ENCODE results near the gene PCDHB2. TPM values are rescaled to one million over a fixed set of nuclear protein-coding genes. Genes with fewer than 3 reads are reported as not detected.
"Not testable (repeated sequence)": the region's sequence is repeated elsewhere in the genome, so short reads cannot be mapped to it uniquely, and the experiment has no call there.

PCDHB2 gene
- total and polyA plus RNA-seq, 8 donors = 0.23 to 2.2 (median 0.62) TPM

DNA sequence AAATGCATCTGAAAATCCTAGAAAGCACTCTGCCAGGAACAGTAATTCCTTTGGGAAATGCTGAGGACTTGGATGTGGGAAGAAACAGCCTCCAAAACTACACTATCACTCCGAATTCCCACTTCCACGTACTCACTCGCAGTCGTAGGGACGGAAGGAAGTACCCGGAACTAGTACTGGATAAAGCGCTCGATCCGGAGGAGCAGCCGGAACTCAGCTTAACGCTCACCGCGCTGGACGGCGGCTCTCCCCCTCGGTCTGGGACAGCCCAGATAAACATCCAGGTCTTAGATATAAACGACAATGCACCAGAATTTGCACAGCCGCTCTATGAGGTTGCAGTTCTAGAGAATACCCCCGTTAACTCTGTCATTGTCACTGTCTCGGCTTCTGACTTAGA is 6.6 kb downstream of the PCDHB2 start:
- ATAC-seq = peak in 2 of 4 donors; percentile 52 to 64
- 27 to 43% methylated on average over 20 of the region's 20 CpGs for WGBS, 2 donors
- FAIRE-seq = no peak
- intact Hi-C loops (cut with DNase I) = no loop called here
- Histone ChIP-seq H3K9me3 (peaks cover 0 to 5% (median 0%) of the 10 kb centered on the region in 4 donors), H3K36me3 (no peaks in the 10 kb centered on the region), H3K27ac (no peak overlapping the region), H3K27me3 (peaks cover 0 to 6% (median 0%) of the 10 kb centered on the region in 4 donors), H3K4me1 (no peaks in the 10 kb centered on the region), H3K4me3 (peak overlapping the region in 2 of 4 donors; percentile 5 to 26)
- TF ChIP-seq, protein P1, sequence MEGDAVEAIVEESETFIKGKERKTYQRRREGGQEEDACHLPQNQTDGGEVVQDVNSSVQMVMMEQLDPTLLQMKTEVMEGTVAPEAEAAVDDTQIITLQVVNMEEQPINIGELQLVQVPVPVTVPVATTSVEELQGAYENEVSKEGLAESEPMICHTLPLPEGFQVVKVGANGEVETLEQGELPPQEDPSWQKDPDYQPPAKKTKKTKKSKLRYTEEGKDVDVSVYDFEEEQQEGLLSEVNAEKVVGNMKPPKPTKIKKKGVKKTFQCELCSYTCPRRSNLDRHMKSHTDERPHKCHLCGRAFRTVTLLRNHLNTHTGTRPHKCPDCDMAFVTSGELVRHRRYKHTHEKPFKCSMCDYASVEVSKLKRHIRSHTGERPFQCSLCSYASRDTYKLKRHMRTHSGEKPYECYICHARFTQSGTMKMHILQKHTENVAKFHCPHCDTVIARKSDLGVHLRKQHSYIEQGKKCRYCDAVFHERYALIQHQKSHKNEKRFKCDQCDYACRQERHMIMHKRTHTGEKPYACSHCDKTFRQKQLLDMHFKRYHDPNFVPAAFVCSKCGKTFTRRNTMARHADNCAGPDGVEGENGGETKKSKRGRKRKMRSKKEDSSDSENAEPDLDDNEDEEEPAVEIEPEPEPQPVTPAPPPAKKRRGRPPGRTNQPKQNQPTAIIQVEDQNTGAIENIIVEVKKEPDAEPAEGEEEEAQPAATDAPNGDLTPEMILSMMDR (IDR thresholded peaks at IDR 0.05) = no peak
- DNase-seq = no peak

DNA sequence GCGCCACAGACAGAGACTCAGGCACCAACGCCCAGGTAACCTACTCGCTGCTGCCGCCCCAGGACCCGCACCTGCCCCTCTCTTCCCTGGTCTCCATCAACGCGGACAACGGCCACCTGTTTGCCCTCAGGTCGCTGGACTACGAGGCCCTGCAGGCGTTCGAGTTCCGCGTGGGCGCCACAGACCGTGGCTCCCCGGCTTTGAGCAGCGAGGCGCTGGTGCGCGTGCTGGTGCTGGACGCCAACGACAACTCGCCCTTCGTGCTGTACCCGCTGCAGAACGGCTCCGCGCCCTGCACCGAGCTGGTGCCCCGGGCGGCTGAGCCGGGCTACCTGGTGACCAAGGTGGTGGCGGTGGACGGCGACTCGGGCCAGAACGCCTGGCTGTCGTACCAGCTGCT is 7.7 kb downstream of the PCDHB2 start:
- H3K36me3 ChIP-seq; H3K4me1 ChIP-seq; DNase-seq; H3K4me3 ChIP-seq; FAIRE-seq; H3K27me3 ChIP-seq; H3K27ac ChIP-seq; H3K9me3 ChIP-seq; ATAC-seq; intact Hi-C loops (cut with DNase I): not testable (repeated sequence)
- 24 to 48% methylated on average over 19 to 39 of the region's 39 CpGs for WGBS, 2 donors

DNA sequence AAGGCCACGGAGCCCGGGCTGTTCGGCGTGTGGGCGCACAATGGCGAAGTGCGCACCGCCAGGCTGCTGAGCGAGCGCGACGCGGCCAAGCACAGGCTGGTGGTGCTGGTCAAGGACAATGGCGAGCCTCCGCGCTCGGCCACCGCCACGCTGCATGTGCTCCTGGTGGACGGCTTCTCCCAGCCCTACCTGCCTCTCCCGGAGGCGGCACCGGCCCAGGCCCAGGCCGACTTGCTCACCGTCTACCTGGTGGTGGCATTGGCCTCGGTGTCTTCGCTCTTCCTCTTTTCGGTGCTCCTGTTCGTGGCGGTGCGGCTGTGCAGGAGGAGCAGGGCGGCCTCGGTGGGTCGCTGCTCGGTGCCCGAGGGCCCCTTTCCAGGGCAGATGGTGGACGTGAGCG is 8.1 kb downstream of the PCDHB2 start:
- H3K27ac ChIP-seq; H3K4me3 ChIP-seq; intact Hi-C loops (cut with DNase I); H3K27me3 ChIP-seq; ATAC-seq; DNase-seq; H3K9me3 ChIP-seq; H3K4me1 ChIP-seq; FAIRE-seq; H3K36me3 ChIP-seq: not testable (repeated sequence)
- WGBS, 2 donors = 23 to 46% methylated on average over 6 to 34 of the region's 38 CpGs

DNA sequence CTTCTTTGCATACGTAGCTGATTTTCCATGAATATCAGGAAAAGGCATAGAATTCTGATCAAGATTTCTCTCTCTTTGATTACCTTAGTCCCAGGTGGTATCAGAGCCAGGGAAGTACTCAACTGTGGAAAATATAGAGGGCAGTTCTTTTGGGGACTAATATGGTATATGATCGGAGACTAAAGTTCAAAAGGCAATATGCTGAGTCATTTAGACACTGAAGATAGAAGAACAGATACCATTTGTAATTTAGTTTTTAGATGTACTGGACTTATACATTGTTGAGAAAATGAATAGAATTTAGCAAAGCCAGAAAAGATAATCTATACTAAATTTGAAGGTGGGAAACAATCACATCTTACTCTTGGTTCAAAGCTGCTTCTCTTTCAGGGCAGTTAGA is 10.9 kb downstream of the PCDHB2 start:
- Histone ChIP-seq H3K27ac (no peak overlapping the region), H3K27me3 (peaks cover 0 to 6% (median 0%) of the 10 kb centered on the region in 4 donors), H3K4me3 (no peak overlapping the region), H3K4me1 (no peaks in the 10 kb centered on the region), H3K9me3 (peaks cover 0 to 5% (median 0%) of the 10 kb centered on the region in 4 donors), H3K36me3 (no peaks in the 10 kb centered on the region)
- no peak for DNase-seq
- 55 to 83% methylated on average over 2 of the region's 2 CpGs for WGBS, 2 donors
- no peak for FAIRE-seq
- TF ChIP-seq, protein P1 (IDR thresholded peaks at IDR 0.05) = no peak
- no peak for ATAC-seq
- intact Hi-C loops (cut with DNase I) = no loop called here

DNA sequence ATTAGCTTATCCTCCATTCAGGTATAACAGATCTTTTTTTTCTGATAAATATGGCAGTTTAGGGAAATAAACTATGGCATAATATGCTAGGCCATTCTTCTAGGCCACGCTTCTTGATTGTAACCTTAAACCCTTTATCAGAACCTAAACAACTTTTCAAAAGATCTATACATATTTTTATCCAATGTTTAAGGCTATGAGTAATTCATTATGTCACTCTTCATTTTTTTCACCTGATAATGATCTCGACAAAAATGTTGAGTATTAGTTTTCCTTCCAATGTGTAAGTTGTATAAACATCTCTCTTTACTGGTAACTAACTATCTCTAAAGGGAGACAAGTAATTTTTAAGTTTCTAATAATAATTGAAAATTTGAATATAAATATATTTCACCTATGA is 24.8 kb downstream of the PCDHB2 start:
- no peaks in the 10 kb centered on the region for H3K27me3 ChIP-seq
- no peaks in the 10 kb centered on the region for H3K36me3 ChIP-seq
- H3K4me1 ChIP-seq = no peaks in the 10 kb centered on the region
- intact Hi-C loops (cut with DNase I) = no loop called here
- 35 to 38% methylated on average over 2 of the region's 2 CpGs for WGBS, 2 donors
- no peak overlapping the region for H3K27ac ChIP-seq
- DNase-seq (no peak), ATAC-seq (no peak), FAIRE-seq (no peak)
- no peak overlapping the region for H3K4me3 ChIP-seq
- TF ChIP-seq, protein P1 (IDR thresholded peaks at IDR 0.05) = no peak
- H3K9me3 ChIP-seq = peaks cover 0 to 3% (median 0%) of the 10 kb centered on the region in 4 donors

DNA sequence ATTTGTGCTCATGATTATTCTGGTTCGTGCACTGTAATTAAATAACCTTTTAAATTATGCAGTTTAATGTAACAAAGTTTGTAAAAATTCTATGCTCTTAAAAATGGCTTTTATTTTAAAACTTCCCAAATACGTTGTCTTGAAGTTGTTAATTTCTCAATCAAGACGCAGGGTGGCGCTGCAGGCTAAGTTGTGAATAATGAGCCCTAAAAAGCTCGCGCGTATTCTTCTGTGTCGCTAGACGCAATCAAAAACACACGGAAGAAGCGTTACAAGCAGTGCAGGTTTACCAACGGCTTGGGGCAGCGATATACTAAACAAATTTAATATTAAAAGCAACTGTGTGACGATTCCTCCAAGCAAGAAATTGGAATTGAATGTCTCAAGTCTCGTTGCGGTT is 27.1 kb downstream of the PCDHB2 start, which contains the start of gene PCDHB4:
Gene PCDHB4, plus strand, starts transcription at position 256 of the 400 bp plus-strand sequence. CDS start 181 bp downstream, outside the sequence.
- TF ChIP-seq, protein P1 (IDR thresholded peaks at IDR 0.05) = peak in 2 of 4 donors; percentile 27 to 28
- Histone ChIP-seq H3K4me1 (peaks cover 0 to 4% (median 0%) of the 10 kb centered on the region in 3 donors), H3K36me3 (no peaks in the 10 kb centered on the region), H3K27me3 (no peaks in the 10 kb centered on the region), H3K4me3 (peak within 1 kb of the TSS in 3 of 4 donors; percentile 13 to 51 (median 27)), H3K9me3 (no peaks in the 10 kb centered on the region), H3K27ac (peak within 1 kb of the TSS; percentile 3 to 57 (median 12))
- intact Hi-C loops (cut with DNase I) = no loop called here
- 12% methylated on average over 16 of the region's 16 CpGs for WGBS, 2 donors
- ATAC-seq (peak; percentile 81 to 95 (median 91)), FAIRE-seq (no peak), DNase-seq (peak in 5 of 6 donors; percentile 35 to 69 (median 45))
